Measurements from ENCODE around the gene CPT1C. TPM values are rescaled to one million over a fixed set of nuclear protein-coding genes. Genes with fewer than 3 reads are reported as not detected.

CPT1C gene
- total and polyA plus RNA-seq, 5 donors = 4.5 to 8.5 (median 5.7) TPM

- no peak for ATAC-seq
- Histone ChIP-seq H3K27ac (ENCODE audit: low read length) (no peak overlapping the region), H3K4me3 (ENCODE audit: low read length) (no peak overlapping the region), H3K9me3 (ENCODE audit: control insufficient read depth, low read length) (no peaks in the 10 kb centered on the region), H3K27me3 (ENCODE audit: control insufficient read depth, insufficient read depth) (no peaks in the 10 kb centered on the region), H3K4me1 (ENCODE audit: control insufficient read depth, insufficient read depth, low read length) (no peaks in the 10 kb centered on the region)
- 93% methylated on average over 58 of the region's 58 CpGs for WGBS
- intact Hi-C loops (cut with DNase I) = no loop called here
- no peak for DNase-seq
These were observed 38.1 kb upstream of the CPT1C start for GRCh38 chr19:49652551-49653465.

- H3K27me3 ChIP-seq (ENCODE audit: control insufficient read depth, insufficient read depth) = no peaks in the 10 kb centered on the region
- WGBS = 85% methylated on average over 13 of the region's 13 CpGs
- no peak overlapping the region for H3K4me3 ChIP-seq (ENCODE audit: low read length)
- intact Hi-C loops (cut with DNase I) = no loop called here
- no peak for DNase-seq
- ATAC-seq = no peak
- H3K27ac ChIP-seq (ENCODE audit: low read length) = no peak overlapping the region
- H3K4me1 ChIP-seq (ENCODE audit: control insufficient read depth, insufficient read depth, low read length) = no peaks in the 10 kb centered on the region
- H3K9me3 ChIP-seq (ENCODE audit: control insufficient read depth, low read length) = no peaks in the 10 kb centered on the region
These were observed 37.5 kb upstream of the CPT1C start for GRCh38 chr19:49653466-49653806.

GRCh38 chr19:49654581-49654980 lies 36.3 kb upstream of the CPT1C start:
- 76% methylated on average over 10 of the region's 10 CpGs for WGBS
- H3K4me3 ChIP-seq (ENCODE audit: low read length) = no peak overlapping the region
- H3K27me3 ChIP-seq (ENCODE audit: control insufficient read depth, insufficient read depth) = no peaks in the 10 kb centered on the region
- H3K9me3 ChIP-seq (ENCODE audit: control insufficient read depth, low read length) = no peaks in the 10 kb centered on the region
- H3K27ac ChIP-seq (ENCODE audit: low read length) = no peak overlapping the region
- DNase-seq (no peak), ATAC-seq (no peak)
- intact Hi-C loops (cut with DNase I) = no loop called here
- H3K4me1 ChIP-seq (ENCODE audit: control insufficient read depth, insufficient read depth, low read length) = no peaks in the 10 kb centered on the region

GRCh38 chr19:49655570-49656455 lies 35.1 kb upstream of the CPT1C start:
- Histone ChIP-seq H3K27me3 (ENCODE audit: control insufficient read depth, insufficient read depth) (no peaks in the 10 kb centered on the region), H3K27ac (ENCODE audit: low read length) (no peak overlapping the region), H3K4me3 (ENCODE audit: low read length) (no peak overlapping the region), H3K4me1 (ENCODE audit: control insufficient read depth, insufficient read depth, low read length) (no peaks in the 10 kb centered on the region), H3K9me3 (ENCODE audit: control insufficient read depth, low read length) (no peaks in the 10 kb centered on the region)
- ATAC-seq (no peak), DNase-seq (no peak)
- intact Hi-C loops (cut with DNase I) = loop anchor here in 1 of 4 donors (5.0 kb wide), 1 partner anchor 149 kb away; no protein-coding TSS in a partner anchor
- 87% methylated on average over 23 of the region's 23 CpGs for WGBS

- no peak for DNase-seq
- H3K27me3 ChIP-seq (ENCODE audit: control insufficient read depth, insufficient read depth) = no peaks in the 10 kb centered on the region
- H3K4me1 ChIP-seq (ENCODE audit: control insufficient read depth, insufficient read depth, low read length) = no peaks in the 10 kb centered on the region
- WGBS = 91% methylated on average over 17 of the region's 17 CpGs
- no peak overlapping the region for H3K27ac ChIP-seq (ENCODE audit: low read length)
- intact Hi-C loops (cut with DNase I) = loop anchor here in 1 of 4 donors (5.0 kb wide), 1 partner anchor 149 kb away; no protein-coding TSS in a partner anchor
- ATAC-seq = no peak
- no peaks in the 10 kb centered on the region for H3K9me3 ChIP-seq (ENCODE audit: control insufficient read depth, low read length)
- H3K4me3 ChIP-seq (ENCODE audit: low read length) = no peak overlapping the region
These were observed 34.3 kb upstream of the CPT1C start for GRCh38 chr19:49656456-49657109.

GRCh38 chr19:49657493-49658138 lies 33.3 kb upstream of the CPT1C start:
- intact Hi-C loops (cut with DNase I) = loop anchor here in 1 of 4 donors (5.0 kb wide), 1 partner anchor 150 kb away; no protein-coding TSS in a partner anchor
- ATAC-seq (no peak), DNase-seq (no peak)
- Histone ChIP-seq H3K4me3 (ENCODE audit: low read length) (no peak overlapping the region), H3K27ac (ENCODE audit: low read length) (no peak overlapping the region), H3K27me3 (ENCODE audit: control insufficient read depth, insufficient read depth) (no peaks in the 10 kb centered on the region), H3K9me3 (ENCODE audit: control insufficient read depth, low read length) (no peaks in the 10 kb centered on the region), H3K4me1 (ENCODE audit: control insufficient read depth, insufficient read depth, low read length) (no peaks in the 10 kb centered on the region)
- WGBS = 92% methylated on average over 22 of the region's 22 CpGs

- Histone ChIP-seq H3K4me1 (ENCODE audit: control insufficient read depth, insufficient read depth, low read length) (no peaks in the 10 kb centered on the region), H3K27me3 (ENCODE audit: control insufficient read depth, insufficient read depth) (no peaks in the 10 kb centered on the region), H3K9me3 (ENCODE audit: control insufficient read depth, low read length) (no peaks in the 10 kb centered on the region), H3K4me3 (ENCODE audit: low read length) (no peak overlapping the region), H3K27ac (ENCODE audit: low read length) (no peak overlapping the region)
- intact Hi-C loops (cut with DNase I) = loop anchor here in 1 of 4 donors (5.0 kb wide), 1 partner anchor 151 kb away; no protein-coding TSS in a partner anchor
- ATAC-seq = no peak
- peak in 1 of 3 donors; percentile 47 for DNase-seq
- whole genome bisulfite sequencing = 87% methylated on average over 15 of the region's 15 CpGs
These were observed 32.8 kb upstream of the CPT1C start for GRCh38 chr19:49658139-49658517.

GRCh38 chr19:49658566-49659442 lies 32.1 kb upstream of the CPT1C start:
- intact Hi-C loops (cut with DNase I) = loop anchor here in 1 of 4 donors (5.0 kb wide), 1 partner anchor 152 kb away; no protein-coding TSS in a partner anchor
- WGBS = 92% methylated on average over 12 of the region's 12 CpGs
- Histone ChIP-seq H3K27ac (ENCODE audit: low read length) (no peak overlapping the region), H3K4me3 (ENCODE audit: low read length) (no peak overlapping the region), H3K4me1 (ENCODE audit: control insufficient read depth, insufficient read depth, low read length) (no peaks in the 10 kb centered on the region), H3K27me3 (ENCODE audit: control insufficient read depth, insufficient read depth) (no peaks in the 10 kb centered on the region), H3K9me3 (ENCODE audit: control insufficient read depth, low read length) (no peaks in the 10 kb centered on the region)
- ATAC-seq (no peak), DNase-seq (peak in 1 of 3 donors; percentile 30)

- Histone ChIP-seq H3K4me1 (ENCODE audit: control insufficient read depth, insufficient read depth, low read length) (no peaks in the 10 kb centered on the region), H3K27ac (ENCODE audit: low read length) (no peak overlapping the region), H3K9me3 (ENCODE audit: control insufficient read depth, low read length) (no peaks in the 10 kb centered on the region), H3K27me3 (ENCODE audit: control insufficient read depth, insufficient read depth) (no peaks in the 10 kb centered on the region), H3K4me3 (ENCODE audit: low read length) (no peak overlapping the region)
- DNase-seq = peak in 1 of 3 donors; percentile 46
- intact Hi-C loops (cut with DNase I) = loop anchor here in 1 of 4 donors (10.0 kb wide), 1 partner anchor 66 kb away; the partner anchor contains the start of gene PRR12
- 85% methylated on average over 15 of the region's 15 CpGs for WGBS
- no peak for ATAC-seq
These were observed 30.5 kb upstream of the CPT1C start for GRCh38 chr19:49660338-49660961.

Data from right cardiac atrium (tissue), 5 donors.